SU-DHL-6 (cell line): ENCODE data around the gene UBE2E2.

Experiments used
- CTCF ChIP-seq: fragments of 200-600 bp; sonication (generic); IDR thresholded peaks from one replicate; pipeline ENCODE4 v1.5.1; 2017; ENCODE audit warnings: antibody characterized with exemption, mild to moderate bottlenecking, low read length, moderate library complexity; ENCODE audit not compliant: insufficient read depth, poor library complexity, severe bottlenecking
- EZH2phosphoT487 ChIP-seq: fragments of 200-600 bp; sonication (generic), shearing (Covaris generic); conservative IDR thresholded peaks from 2 replicates; pipeline ENCODE4 v1.6.1; 2018; ENCODE audit warnings: mild to moderate bottlenecking, antibody characterized with exemption, low read length, moderate library complexity, mixed read lengths

- TF ChIP-seq CTCF (no peak), EZH2phosphoT487 (no peak)
These were observed 32.1 kb downstream of the UBE2E2 start for GRCh38 chr3:23235264-23235663.
